DND-41 (cell line): ENCODE results near the gene NAA80.

Experiments used
- ATAC-seq: fragments of 200-7000 bp; cut with Tn5 transposase; 3 replicates; pipeline ENCODE4 v1.9.1; 2021; ENCODE audit warnings: low read depth; ENCODE audit not compliant: insufficient read depth
- DNase-seq: peaks from one replicate; pipeline ENCODE4 v3.0.0-alpha.2; 2020
- H2AFZ ChIP-seq: 2 replicates; pipeline ENCODE4 v1.6.0; 2012; ENCODE audit warnings: low read depth, low read length
- H3K27ac ChIP-seq: 2 replicates; pipeline ENCODE4 v1.5.1; 2012; ENCODE audit warnings: low read length, inconsistent platforms
- H3K27me3 ChIP-seq: fragments of 200-600 bp; sonication (generic); 2 replicates; pipeline ENCODE4 v1.6.0; 2012; ENCODE audit warnings: low read length, mild to moderate bottlenecking, inconsistent platforms; ENCODE audit not compliant: insufficient read depth, poor library complexity
- H3K36me3 ChIP-seq: 2 replicates; pipeline ENCODE4 v1.5.1; 2012; ENCODE audit warnings: low read length, inconsistent platforms; ENCODE audit not compliant: insufficient read depth
- H3K4me1 ChIP-seq: 2 replicates; pipeline ENCODE4 v1.5.1; 2012; ENCODE audit warnings: mild to moderate bottlenecking, low read length; ENCODE audit not compliant: insufficient read depth
- H3K4me2 ChIP-seq: 2 replicates; pipeline ENCODE4 v1.6.0; 2012; ENCODE audit warnings: mild to moderate bottlenecking, moderate library complexity, low read length, inconsistent platforms; ENCODE audit not compliant: insufficient read depth
- H3K4me3 ChIP-seq, 2 experiments: fragments of 200-600 bp in 1 of 2; shearing (Covaris generic) in 1 of 2; 2 replicates each; pipeline ENCODE4 v1.5.1; 2012 to 2016; ENCODE audit warnings: inconsistent platforms in 2 of 2, low read length in 2 of 2, mild to moderate bottlenecking in 2 of 2, low read depth in 1 of 2, moderate library complexity in 1 of 2
- H3K79me2 ChIP-seq: 2 replicates; pipeline ENCODE4 v1.6.0; 2012; ENCODE audit warnings: low read length, inconsistent platforms; ENCODE audit not compliant: insufficient read depth
- H3K9ac ChIP-seq: 2 replicates; pipeline ENCODE4 v1.6.0; 2012; ENCODE audit warnings: low read depth, mild to moderate bottlenecking, inconsistent platforms, low read length, moderate library complexity
- H3K9me3 ChIP-seq: 2 replicates; pipeline ENCODE4 v1.5.1; 2012; ENCODE audit warnings: low read length, moderate library complexity, mild to moderate bottlenecking, inconsistent platforms; ENCODE audit not compliant: insufficient read depth, severe bottlenecking
- H4K20me1 ChIP-seq: 2 replicates; pipeline ENCODE4 v1.6.0; 2012; ENCODE audit warnings: low read length; ENCODE audit not compliant: insufficient read depth
- EZH2 ChIP-seq: IDR thresholded peaks from 3 replicates; pipeline ENCODE4 v1.6.1; 2012; ENCODE audit warnings: borderline replicate concordance, low read depth, mild to moderate bottlenecking, moderate library complexity, low read length, inconsistent platforms; ENCODE audit not compliant: severe bottlenecking
- TF ChIP-seq, protein P1 (sequence below): IDR thresholded peaks from 2 replicates; pipeline ENCODE4 v1.5.1; 2012; ENCODE audit warnings: borderline replicate concordance, low read length, moderate library complexity, mild to moderate bottlenecking; ENCODE audit not compliant: poor library complexity, severe bottlenecking; ENCODE audit errors: extremely low read depth

Gene NAA80

DNA sequence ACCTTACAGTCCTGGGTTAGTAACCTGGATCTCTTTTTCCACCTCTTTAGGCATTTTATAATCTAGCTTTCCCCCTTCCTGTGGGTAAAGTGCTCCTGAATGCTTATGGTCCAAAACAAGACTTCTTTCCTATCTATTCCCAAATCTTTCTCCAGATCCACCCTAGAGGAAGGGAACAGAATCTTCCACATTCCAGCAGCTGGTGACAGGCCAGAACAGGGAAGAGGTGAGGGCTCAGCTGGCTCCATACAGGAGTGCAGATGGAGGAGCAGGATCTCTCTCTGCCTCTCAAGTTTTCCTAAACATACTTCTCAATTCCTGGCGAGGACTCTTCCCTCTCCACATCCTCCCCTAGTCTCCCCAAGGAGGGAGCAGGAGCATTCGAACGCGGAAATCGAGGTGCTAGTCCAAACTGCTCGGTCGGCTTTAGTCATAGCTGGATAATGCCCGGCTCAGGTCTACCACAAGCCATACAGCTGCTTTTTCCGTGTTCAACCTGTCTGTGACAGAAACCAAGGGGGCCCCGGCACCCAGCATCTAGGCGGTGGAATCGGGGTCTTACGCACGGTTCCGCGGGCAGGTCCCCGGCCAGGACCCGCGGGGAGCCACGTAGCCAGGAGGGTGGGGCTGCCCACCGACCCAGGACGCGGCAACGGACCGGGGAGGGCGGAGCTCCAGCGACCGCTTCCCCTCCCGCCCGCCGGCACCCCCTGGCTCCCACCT, 37.4 kb upstream of the NAA80 start:
- H3K27ac ChIP-seq: peak overlapping the region; percentile 98
- peaks cover 4% of the 10 kb centered on the region for H3K27me3 ChIP-seq
- H3K4me2 ChIP-seq: peak overlapping the region; percentile 81
- H3K79me2 ChIP-seq: peaks cover 71% of the 10 kb centered on the region
- peak overlapping the region; percentile 66 to 90 for H3K4me3 ChIP-seq
- peak overlapping the region; percentile 78 for H2AFZ ChIP-seq
- H3K9me3 ChIP-seq: no peaks in the 10 kb centered on the region
- DNase-seq: no peak
- peak; percentile 62 for ATAC-seq
- H3K36me3 ChIP-seq: peaks cover 43% of the 10 kb centered on the region
- H4K20me1 ChIP-seq: peaks cover 45% of the 10 kb centered on the region
- H3K4me1 ChIP-seq: peaks cover 69% of the 10 kb centered on the region
- peak overlapping the region; percentile 93 for H3K9ac ChIP-seq
- TF ChIP-seq EZH2: no peak
- TF ChIP-seq, protein P1, sequence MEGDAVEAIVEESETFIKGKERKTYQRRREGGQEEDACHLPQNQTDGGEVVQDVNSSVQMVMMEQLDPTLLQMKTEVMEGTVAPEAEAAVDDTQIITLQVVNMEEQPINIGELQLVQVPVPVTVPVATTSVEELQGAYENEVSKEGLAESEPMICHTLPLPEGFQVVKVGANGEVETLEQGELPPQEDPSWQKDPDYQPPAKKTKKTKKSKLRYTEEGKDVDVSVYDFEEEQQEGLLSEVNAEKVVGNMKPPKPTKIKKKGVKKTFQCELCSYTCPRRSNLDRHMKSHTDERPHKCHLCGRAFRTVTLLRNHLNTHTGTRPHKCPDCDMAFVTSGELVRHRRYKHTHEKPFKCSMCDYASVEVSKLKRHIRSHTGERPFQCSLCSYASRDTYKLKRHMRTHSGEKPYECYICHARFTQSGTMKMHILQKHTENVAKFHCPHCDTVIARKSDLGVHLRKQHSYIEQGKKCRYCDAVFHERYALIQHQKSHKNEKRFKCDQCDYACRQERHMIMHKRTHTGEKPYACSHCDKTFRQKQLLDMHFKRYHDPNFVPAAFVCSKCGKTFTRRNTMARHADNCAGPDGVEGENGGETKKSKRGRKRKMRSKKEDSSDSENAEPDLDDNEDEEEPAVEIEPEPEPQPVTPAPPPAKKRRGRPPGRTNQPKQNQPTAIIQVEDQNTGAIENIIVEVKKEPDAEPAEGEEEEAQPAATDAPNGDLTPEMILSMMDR: peak; percentile 1

DNA sequence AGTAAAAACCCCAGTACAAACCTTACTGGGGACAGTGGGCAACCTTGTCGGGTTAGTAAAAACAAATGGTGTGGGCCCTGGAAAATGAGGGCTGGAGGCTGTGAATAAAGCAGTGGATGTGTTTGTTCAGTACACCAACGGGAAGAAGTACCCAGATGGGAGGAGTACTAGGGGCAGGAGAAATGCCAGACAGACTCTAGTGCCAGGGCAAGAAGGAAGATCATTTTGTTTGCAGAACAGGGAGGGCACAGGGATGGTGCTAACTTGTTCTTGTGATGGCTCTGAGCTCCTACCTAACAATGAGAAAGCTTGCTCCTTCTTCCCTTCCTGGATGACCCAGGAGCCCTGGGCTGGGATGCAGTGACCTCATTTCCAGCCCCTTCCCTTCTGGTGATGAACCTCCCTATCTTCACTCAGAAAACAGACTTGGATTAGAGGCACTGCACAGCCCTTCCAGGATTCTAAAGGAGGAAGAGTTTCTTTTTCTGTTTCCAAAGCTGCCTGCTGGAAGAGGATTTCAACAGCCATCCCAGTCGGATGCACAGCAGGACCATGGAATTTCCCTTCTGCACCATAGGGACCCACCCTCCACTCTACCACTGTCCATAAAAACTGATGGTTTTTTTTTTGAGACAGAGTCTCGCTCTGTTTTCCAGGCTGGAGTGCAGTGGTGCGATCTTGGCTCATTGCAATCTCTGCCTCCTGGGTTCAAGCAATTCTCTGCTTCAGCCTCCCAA, 35.3 kb upstream of the NAA80 start:
- H3K4me1 ChIP-seq: peaks cover 73% of the 10 kb centered on the region
- TF ChIP-seq, protein P1: no peak
- TF ChIP-seq EZH2: no peak
- peaks cover 64% of the 10 kb centered on the region for H3K36me3 ChIP-seq
- peaks cover 77% of the 10 kb centered on the region for H3K79me2 ChIP-seq
- no peak for DNase-seq
- peak overlapping the region; percentile 48; the same call in 1 of the 2 replicates for H3K27ac ChIP-seq
- H3K4me3 ChIP-seq: peak overlapping the region in 1 of 2 experiments; percentile 29; a peak in 2 of 4 replicates
- H3K9me3 ChIP-seq: no peaks in the 10 kb centered on the region
- no peaks in the 10 kb centered on the region for H3K27me3 ChIP-seq
- peak overlapping the region; percentile 39; the same call in 1 of the 2 replicates for H3K9ac ChIP-seq
- no peak for ATAC-seq
- peak overlapping the region; percentile 81 for H3K4me2 ChIP-seq
- no peak overlapping the region for H2AFZ ChIP-seq
- H4K20me1 ChIP-seq: peaks cover 53% of the 10 kb centered on the region

DNA sequence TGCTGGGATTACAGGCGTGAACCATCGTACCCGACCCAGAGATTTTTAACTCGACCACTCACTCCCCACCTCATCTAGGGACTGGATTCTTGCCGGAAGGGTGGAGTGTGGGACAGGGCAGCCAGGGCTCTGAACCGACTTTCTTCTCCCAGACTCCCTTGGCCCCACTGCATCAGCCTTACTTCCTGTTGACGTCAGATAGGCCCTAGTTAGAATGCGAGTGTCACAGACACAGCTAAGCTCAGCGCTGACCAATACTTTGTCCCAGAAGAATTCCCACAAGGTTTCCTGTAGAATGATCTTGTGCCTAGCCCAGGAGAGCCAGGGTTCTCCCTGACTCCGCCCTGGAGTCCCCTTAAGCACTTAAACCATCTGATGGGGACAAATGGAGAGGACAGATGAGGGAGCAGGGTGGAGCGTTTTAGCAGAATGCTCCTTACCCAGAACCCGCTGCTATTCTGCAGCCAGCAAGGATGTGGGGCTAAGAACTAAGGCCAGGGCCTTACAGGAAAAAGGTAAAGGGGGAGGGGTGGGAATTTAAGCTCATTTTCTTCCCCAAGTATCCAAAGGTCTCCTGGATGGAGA, 34.6 kb upstream of the NAA80 start:
- Histone ChIP-seq H3K9ac (peak overlapping the region; percentile 39; the same call in 1 of the 2 replicates), H3K36me3 (peaks cover 67% of the 10 kb centered on the region), H3K27me3 (no peaks in the 10 kb centered on the region), H3K4me1 (peaks cover 76% of the 10 kb centered on the region), H2AFZ (no peak overlapping the region), H3K4me3 (0 out of 4 replicates have a peak overlapping the region, but pooled peaks of 1 of the 2 experiments have one; percentile 29), H3K4me2 (peak overlapping the region; percentile 81), H3K9me3 (no peaks in the 10 kb centered on the region), H4K20me1 (peaks cover 53% of the 10 kb centered on the region), H3K79me2 (peaks cover 75% of the 10 kb centered on the region), H3K27ac (peak overlapping the region; percentile 48; the same call in 1 of the 2 replicates)
- no peak for DNase-seq
- ATAC-seq: no peak
- TF ChIP-seq, protein P1: no peak
- no peak for TF ChIP-seq EZH2
